ENCODE measurements around the gene AVP. TPM values are rescaled to one million over a fixed set of nuclear protein-coding genes. Genes with fewer than 3 reads are reported as not detected.
"Not testable (repeated sequence)": the region's sequence is repeated elsewhere in the genome, so short reads cannot be mapped to it uniquely, and the experiment has no call there.

AVP gene
- total RNA-seq, 1 donor from 2014 or later, result not detected

DNA sequence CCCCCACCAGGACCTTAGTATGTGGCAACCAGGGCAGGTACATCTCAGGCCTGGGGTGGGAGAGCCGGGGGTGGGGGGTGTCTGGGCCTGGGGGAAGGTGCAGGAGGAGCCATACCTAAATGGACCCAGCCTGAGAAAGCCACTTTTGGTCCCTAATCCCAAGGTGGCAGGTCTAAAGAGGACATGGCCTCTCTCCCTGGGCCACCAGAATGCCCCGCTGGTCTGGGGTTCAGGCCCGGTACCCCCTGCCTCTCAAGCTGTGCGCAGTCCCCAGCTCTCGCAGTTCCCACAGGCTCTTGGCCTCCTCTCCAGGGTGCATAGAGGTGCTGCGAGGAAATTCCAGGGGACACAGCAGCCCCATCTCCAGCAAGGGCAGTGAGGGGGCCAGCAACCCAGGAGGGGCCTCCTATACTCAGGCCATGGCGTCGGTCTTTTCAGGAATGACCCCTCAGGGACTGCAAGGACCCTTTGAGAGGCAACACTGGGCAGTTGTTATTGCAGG lies 1.1 kb upstream of the AVP start:
- DNase-seq (ENCODE audit: low spot score in 2 of 2) (no peak), FAIRE-seq (no peak)

DNA sequence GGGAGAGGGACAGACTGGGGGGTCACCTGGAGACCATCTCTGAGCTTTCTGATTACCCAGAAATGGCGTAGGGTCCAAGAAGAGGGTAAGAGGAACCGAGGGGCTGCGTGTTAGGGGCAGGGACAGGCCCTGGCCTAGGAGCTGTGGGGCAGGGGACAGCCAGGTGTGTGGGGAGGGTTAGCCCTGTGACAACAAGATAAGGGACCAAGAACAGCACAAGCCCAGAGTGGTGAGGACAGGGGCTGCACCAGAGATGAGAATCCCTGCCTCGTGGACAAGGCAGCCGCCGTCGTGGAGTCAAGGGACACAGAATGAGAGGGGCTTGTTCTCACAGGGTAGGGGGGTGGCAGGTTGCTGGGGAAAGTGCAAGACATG lies 449 bp upstream of the AVP start:
- no peak for DNase-seq (ENCODE audit: low spot score in 2 of 2)
- FAIRE-seq, result no peak

- DNase-seq (ENCODE audit: low spot score in 2 of 2), result no peak
- FAIRE-seq, result no peak
Observed at GRCh38 chr20:3082955-3083952, 1.3 kb downstream of the AVP start.

- no peak for FAIRE-seq
- DNase-seq (ENCODE audit: low spot score in 2 of 2), result peak in 1 of 2 donors; percentile 57
Observed at GRCh38 chr20:3082306-3082951, 2.1 kb downstream of the AVP start.

DNA sequence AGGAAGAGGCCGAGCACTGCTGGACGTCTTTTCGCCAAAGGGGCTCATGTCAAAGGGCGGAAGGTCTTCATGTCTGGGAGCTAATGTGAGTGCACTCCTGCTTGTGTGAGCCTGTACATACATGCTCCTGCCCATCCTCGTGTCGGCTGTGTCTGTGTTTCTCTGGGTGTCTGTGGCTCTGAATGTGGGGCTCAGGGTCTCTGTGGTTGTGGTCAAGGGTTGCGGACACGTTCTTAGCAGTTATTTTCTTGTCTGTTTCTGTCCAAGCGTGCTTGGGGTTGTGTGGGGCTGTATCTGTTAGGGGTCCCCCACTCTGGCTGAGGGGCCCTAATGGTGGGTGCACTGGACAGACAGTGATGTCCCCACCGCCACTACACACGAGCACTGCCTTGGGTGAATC lies 2.9 kb downstream of the AVP start:
- DNase-seq (ENCODE audit: low spot score in 2 of 2), result no peak
- no peak for FAIRE-seq

DNA sequence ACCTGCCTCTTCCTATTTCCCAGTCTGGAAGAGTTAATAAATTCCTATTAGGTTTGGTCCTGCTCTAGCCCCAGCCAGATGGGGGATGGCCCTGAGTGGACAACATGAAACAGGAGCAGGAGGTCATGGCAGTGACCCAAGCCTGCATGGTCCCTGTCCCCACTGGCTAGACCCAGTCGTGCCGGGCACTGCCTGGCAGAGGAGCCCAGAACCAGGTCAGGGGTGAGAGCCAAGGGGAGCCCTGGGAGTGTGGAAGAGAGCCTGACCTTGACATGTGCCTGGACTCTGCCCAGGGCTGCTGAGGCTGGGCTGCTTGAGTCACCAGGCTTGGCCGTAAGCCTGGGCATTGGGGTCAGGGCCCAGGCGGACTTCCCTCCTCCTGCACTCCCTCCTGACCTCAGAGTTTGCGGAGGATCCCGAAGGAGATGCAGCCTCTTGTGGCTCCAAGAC lies 3.6 kb downstream of the AVP start:
- no peak for FAIRE-seq

GRCh38 chr20:3077618-3078134 lies 6.8 kb downstream of the AVP start:
- no peak for FAIRE-seq
- DNase-seq (ENCODE audit: low spot score in 2 of 2), result no peak

More for the DNA sequence above, 3.6 kb downstream of the AVP start:
- DNase-seq (ENCODE audit: low spot score in 2 of 2), result peak in 1 of 2 donors; percentile 69

- DNase-seq (ENCODE audit: low spot score in 2 of 2); FAIRE-seq: not testable (repeated sequence)
Observed at GRCh38 chr20:3075315-3075714, 9.2 kb downstream of the AVP start.

DNA sequence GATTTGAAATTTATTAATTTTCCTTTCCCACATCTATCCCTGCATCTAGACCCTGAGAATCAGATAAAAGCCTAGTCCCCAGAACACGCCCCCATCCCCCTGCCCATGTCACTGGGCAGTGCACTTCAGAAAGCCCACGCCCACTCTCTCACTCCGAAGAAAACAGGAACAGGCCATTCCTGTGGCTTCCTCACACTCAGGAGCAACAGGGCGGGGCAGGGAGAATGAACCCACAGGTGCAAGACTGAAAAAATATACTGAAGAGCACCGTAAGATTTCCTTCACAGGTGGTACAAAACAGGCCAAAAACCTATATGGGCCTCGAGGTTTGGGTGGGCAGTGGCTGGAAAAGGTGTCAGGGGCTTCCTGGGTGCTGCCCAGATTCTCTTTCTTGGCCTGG lies 9.7 kb downstream of the AVP start:
- DNase-seq (ENCODE audit: low spot score in 2 of 2), result no peak
- no peak for FAIRE-seq

GRCh38 chr20:3073251-3073643 lies 11.3 kb downstream of the AVP start:
- not testable (repeated sequence) for FAIRE-seq; DNase-seq (ENCODE audit: low spot score in 2 of 2)

DNA sequence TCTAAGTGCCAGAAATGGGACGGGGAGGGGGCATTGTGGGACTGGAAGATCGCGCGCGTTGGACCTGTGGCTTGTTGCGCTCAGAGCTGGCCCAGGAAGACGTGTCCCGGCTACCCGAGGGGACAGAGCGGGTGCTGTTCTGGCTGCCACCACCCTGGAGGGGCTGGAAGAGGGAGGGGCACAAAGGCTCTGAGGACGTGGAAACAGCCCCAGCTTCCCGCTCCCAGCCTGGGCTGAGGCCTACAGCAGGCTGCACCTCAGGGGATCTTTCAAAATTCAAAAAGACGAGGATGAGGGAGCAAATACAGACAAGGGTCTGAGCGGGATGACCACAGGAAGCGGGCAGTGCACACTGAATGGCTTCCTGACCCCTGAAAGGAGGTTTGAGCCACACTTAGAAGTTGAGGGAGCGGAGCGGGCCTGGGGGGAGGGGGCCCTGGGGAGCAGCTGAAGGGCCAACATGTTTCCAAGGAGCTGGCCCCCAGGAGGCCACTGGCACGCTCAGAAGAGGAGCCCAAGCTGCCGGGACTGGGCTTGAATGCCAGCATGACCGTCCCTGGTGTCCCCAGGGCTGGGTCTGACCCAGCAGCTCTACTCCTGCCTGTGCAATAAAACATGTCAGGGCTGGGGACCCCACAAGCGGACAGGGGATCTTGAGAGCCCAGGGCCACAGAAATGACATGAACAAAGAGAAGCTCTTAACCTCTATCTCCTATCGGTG lies 11.8 kb downstream of the AVP start:
- FAIRE-seq, result no peak

DNA sequence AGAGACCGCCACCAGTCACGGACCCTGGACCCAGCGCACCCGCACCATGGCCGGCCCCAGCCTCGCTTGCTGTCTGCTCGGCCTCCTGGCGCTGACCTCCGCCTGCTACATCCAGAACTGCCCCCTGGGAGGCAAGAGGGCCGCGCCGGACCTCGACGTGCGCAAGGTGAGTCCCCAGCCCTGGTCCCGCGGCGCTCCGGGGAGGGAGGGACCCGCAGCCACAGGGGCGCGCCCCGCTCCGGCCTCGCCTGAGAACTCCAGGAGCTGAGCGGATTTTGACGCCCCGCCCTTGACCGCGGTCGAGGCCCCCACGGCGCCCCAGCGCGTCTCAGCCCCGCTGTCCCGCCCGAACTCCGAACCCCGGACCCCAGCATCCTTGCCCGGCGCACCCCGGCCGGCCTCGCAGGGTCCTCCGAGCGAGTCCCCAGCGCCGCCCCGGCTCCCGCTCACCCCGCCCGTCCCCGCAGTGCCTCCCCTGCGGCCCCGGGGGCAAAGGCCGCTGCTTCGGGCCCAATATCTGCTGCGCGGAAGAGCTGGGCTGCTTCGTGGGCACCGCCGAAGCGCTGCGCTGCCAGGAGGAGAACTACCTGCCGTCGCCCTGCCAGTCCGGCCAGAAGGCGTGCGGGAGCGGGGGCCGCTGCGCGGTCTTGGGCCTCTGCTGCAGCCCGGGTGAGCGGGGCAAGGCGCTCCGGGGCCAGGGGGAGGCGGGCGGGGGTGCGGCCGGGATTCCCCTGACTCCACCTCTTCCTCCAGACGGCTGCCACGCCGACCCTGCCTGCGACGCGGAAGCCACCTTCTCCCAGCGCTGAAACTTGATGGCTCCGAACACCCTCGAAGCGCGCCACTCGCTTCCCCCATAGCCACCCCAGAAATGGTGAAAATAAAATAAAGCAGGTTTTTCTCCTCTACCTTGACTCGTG lies 12.7 kb downstream of the AVP start, which contains the start of gene OXT:
Gene OXT (plus strand): TSS at position 11 of the 920 bp plus-strand sequence. CDS start 36 bp downstream, at position 47.
- DNase-seq (ENCODE audit: low spot score in 2 of 2) (no peak), FAIRE-seq (no peak)

More for the DNA sequence above, 11.8 kb downstream of the AVP start:
- DNase-seq (ENCODE audit: low spot score in 2 of 2), result no peak

DNA sequence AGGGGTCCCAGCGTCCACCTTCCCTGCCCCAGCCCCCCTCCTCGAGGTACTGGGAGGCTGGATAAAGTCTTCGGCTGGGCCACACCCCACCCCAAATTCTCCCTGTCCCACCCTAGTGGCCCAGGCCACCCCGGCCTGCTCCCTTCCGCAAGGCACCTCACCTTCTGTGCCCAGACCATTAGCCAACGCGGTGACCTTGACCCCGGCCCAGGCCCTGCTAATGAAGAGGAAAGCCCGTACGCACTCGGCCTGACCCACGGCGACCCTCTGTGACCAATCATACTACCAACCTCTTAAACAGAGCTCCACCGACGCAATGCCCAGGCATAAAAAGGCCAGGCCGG lies 13.3 kb downstream of the AVP start:
- no peak for DNase-seq (ENCODE audit: low spot score in 2 of 2)
- FAIRE-seq, result no peak

DNA sequence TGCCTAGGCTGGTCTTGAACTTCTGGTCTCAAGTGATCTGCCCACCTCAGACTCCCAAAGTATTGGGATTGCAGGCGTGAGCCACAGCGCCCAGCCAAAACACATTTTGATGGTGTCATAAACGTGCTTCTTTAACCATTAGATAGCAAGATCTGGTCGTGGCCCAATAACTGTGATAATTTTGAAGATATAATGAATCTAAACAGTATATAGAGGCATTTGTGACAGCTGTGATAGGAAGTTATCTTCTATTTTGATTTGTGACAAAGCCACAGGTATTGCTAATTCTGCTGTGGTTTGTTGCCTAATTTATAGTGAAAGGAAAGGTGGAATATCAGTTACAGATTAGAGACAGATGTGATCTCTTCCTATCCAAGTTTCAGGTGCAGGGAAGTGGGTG lies 13.8 kb downstream of the AVP start:
- FAIRE-seq, result no peak
- no peak for DNase-seq (ENCODE audit: low spot score in 2 of 2)

- DNase-seq (ENCODE audit: low spot score in 2 of 2) (no peak), FAIRE-seq (no peak)
Observed at GRCh38 chr20:3068986-3069900, 15.3 kb downstream of the AVP start.

DNA sequence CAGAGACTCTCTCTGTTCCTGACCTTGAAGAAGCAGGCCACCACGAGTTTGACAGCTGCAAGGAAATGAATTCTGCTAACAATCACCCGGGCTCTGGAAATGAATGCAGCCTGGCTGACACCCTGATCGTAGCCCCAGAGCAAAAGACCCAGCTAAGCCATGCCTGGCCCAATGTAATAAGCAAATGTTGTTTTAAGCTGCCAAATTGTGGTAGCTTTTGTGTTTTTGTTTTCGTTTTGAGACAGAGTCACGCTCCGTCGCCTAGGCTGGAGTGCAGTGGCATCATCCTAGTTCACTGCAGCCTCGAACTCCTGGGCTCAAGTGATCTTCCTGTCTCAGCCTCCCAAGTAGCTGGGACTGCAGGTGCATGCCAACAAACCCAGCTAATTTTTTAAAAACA lies 16.4 kb downstream of the AVP start:
- FAIRE-seq, result no peak
- no peak for DNase-seq (ENCODE audit: low spot score in 2 of 2)

DNA sequence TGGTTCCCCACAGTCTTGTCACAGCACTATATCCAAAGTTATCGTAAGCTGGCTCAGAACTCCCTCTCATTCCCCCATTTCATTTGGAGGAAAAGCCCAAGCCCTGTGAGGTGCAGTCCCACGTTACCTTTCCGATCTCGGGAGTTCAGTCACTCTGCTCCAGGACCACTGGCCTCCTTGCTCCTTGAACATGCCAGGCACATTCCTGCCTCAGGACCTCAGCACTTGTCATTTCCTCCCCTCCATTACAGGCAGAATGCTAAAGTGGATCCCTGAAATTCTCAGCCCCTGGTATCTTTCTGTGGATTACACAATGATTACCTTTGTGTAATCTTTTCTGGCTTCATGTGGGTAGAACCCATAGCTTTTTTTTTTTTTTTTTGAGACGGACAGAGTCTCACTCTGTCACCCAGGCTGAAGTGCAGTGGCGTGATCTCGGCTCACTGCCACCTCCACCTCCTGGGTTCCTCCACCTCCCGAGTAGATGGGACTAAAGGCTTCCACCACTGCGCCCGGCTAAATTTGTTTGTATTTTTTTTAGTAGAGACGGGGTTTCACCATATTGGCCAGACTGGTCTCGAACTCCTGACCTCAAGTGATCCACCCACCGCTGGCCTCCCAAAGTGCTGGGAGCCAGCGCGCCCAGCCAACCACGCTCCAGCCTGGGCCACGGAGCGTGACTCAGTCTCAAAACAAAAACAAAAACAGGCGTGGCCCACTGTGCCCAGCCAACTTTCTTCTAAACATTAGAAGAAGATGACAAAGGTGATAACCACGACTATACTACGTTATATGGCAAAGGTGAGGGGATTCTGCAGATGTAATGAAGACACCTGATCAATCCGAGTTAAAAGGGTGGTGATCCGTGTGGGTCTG lies 17.1 kb downstream of the AVP start:
- DNase-seq (ENCODE audit: low spot score in 2 of 2), result no peak
- no peak for FAIRE-seq

Measured in frontal cortex (tissue), 4 donors.